ENCODE data around the gene PLXNA4. TPM values are rescaled to one million over a fixed set of nuclear protein-coding genes. Genes with fewer than 3 reads are reported as not detected.

PLXNA4 gene
- total RNA-seq, 1 experiment from 2014 or later: 0.81 TPM

GRCh38 chr7:132262160-132262470 lies 314.2 kb downstream of the PLXNA4 start (continued):
- TF ChIP-seq AR (CRISPR knock-in tag; IDR thresholded peaks at IDR 0.05): no peak
- no peak for TF ChIP-seq SMAD4 (CRISPR knock-in tag; IDR thresholded peaks at IDR 0.05)

DNA sequence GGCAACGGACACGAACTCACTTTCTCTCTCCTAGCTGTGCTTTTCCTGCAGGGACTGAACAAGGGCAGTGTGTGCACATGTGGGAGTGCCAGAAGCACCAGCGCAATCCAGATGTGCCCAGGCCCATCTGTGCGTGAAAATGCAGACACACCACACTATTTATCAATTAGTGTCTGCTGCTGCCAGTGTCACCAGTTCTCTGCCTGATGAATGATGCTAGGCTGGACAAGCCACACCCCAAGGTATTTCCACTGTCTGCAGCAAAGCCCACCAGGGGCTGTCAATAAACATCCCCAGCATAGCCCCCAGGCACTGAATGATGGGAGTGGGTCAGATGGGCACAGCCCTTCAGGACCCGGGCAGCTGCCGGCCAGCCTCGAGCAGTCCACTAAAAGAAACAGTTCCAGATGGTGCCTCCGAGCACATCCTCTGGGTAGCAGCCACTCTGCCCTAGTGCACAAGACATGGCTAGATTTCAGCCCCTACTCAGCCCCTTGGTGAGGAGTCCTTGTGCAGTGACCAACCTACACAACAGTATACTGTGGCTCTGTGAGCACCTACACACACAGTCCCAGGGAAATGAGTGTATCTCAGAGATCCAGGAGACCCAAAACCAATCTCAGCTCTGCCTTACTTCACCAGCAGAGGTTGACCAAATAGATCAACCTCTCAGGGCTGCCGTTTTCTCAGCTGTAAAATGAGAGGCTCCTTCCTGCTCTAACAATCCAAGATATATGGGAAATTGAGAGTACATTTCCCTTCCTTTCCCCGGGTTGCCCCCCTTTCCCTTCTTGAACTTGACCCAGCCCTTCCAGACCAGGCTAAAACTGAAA lies 314.7 kb downstream of the PLXNA4 start:
- TF ChIP-seq ELF4 (CRISPR knock-in tag; IDR thresholded peaks at IDR 0.05; ENCODE audit: low read depth) (no peak), PREB (CRISPR knock-in tag; IDR thresholded peaks at IDR 0.05; ENCODE audit: borderline replicate concordance) (no peak), ZNF138 (CRISPR knock-in tag; conservative IDR thresholded peaks at IDR 0.05) (no peak), TEAD1 (CRISPR knock-in tag; IDR thresholded peaks at IDR 0.05) (no peak), RELA (CRISPR knock-in tag; IDR thresholded peaks at IDR 0.05; ENCODE audit: borderline replicate concordance) (no peak), HMGA2 (CRISPR knock-in tag; IDR thresholded peaks at IDR 0.05) (no peak), GTF2I (CRISPR knock-in tag; conservative IDR thresholded peaks at IDR 0.05) (no peak), ZNF263 (CRISPR knock-in tag; IDR thresholded peaks at IDR 0.05; ENCODE audit: low read depth) (no peak), NFYB (CRISPR knock-in tag; conservative IDR thresholded peaks at IDR 0.05; ENCODE audit: low read depth) (no peak), GABPB1 (CRISPR knock-in tag; IDR thresholded peaks at IDR 0.05) (no peak), STAT6 (CRISPR knock-in tag; conservative IDR thresholded peaks at IDR 0.05; ENCODE audit: low read depth) (no peak), NR3C1 (CRISPR knock-in tag; conservative IDR thresholded peaks at IDR 0.05; ENCODE audit: low read depth) (no peak)
- TF ChIP-seq, protein P1, sequence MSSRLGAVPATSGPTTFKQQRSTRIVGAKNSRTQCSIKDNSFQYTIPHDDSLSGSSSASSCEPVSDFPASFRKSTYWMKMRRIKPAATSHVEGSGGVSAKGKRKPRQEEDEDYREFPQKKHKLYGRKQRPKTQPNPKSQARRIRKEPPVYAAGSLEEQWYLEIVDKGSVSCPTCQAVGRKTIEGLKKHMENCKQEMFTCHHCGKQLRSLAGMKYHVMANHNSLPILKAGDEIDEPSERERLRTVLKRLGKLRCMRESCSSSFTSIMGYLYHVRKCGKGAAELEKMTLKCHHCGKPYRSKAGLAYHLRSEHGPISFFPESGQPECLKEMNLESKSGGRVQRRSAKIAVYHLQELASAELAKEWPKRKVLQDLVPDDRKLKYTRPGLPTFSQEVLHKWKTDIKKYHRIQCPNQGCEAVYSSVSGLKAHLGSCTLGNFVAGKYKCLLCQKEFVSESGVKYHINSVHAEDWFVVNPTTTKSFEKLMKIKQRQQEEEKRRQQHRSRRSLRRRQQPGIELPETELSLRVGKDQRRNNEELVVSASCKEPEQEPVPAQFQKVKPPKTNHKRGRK (CRISPR knock-in tag; IDR thresholded peaks at IDR 0.05; ENCODE audit: borderline replicate concordance): no peak
- TF ChIP-seq, protein P2, sequence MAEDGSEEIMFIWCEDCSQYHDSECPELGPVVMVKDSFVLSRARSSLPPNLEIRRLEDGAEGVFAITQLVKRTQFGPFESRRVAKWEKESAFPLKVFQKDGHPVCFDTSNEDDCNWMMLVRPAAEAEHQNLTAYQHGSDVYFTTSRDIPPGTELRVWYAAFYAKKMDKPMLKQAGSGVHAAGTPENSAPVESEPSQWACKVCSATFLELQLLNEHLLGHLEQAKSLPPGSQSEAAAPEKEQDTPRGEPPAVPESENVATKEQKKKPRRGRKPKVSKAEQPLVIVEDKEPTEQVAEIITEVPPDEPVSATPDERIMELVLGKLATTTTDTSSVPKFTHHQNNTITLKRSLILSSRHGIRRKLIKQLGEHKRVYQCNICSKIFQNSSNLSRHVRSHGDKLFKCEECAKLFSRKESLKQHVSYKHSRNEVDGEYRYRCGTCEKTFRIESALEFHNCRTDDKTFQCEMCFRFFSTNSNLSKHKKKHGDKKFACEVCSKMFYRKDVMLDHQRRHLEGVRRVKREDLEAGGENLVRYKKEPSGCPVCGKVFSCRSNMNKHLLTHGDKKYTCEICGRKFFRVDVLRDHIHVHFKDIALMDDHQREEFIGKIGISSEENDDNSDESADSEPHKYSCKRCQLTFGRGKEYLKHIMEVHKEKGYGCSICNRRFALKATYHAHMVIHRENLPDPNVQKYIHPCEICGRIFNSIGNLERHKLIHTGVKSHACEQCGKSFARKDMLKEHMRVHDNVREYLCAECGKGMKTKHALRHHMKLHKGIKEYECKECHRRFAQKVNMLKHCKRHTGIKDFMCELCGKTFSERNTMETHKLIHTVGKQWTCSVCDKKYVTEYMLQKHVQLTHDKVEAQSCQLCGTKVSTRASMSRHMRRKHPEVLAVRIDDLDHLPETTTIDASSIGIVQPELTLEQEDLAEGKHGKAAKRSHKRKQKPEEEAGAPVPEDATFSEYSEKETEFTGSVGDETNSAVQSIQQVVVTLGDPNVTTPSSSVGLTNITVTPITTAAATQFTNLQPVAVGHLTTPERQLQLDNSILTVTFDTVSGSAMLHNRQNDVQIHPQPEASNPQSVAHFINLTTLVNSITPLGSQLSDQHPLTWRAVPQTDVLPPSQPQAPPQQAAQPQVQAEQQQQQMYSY (CRISPR knock-in tag; IDR thresholded peaks at IDR 0.05): no peak
- H3K4me3 Mint-ChIP-seq: no peak overlapping the region
- DNase-seq (ENCODE audit: low spot score): no peak
- POLR2A ChIA-PET: no interaction called here
- H3K4me1 Mint-ChIP-seq: peaks cover 3% of the 10 kb centered on the region
- no peaks in the 10 kb centered on the region for H3K36me3 Mint-ChIP-seq
- H3K9me3 Mint-ChIP-seq: no peaks in the 10 kb centered on the region
- no peak for ATAC-seq
- CTCF ChIA-PET: no interaction called here
- no peak overlapping the region for H3K27ac Mint-ChIP-seq
- no peaks in the 10 kb centered on the region for H3K27me3 Mint-ChIP-seq (ENCODE audit: low read depth)

All from WTC11 (cell line).